ENCODE data around the gene ZNRF1. TPM values are rescaled to one million over a fixed set of nuclear protein-coding genes. Genes with fewer than 3 reads are reported as not detected.

ZNRF1 gene
- total RNA-seq, 1 experiment from 2014 or later: 48.2 TPM

DNA sequence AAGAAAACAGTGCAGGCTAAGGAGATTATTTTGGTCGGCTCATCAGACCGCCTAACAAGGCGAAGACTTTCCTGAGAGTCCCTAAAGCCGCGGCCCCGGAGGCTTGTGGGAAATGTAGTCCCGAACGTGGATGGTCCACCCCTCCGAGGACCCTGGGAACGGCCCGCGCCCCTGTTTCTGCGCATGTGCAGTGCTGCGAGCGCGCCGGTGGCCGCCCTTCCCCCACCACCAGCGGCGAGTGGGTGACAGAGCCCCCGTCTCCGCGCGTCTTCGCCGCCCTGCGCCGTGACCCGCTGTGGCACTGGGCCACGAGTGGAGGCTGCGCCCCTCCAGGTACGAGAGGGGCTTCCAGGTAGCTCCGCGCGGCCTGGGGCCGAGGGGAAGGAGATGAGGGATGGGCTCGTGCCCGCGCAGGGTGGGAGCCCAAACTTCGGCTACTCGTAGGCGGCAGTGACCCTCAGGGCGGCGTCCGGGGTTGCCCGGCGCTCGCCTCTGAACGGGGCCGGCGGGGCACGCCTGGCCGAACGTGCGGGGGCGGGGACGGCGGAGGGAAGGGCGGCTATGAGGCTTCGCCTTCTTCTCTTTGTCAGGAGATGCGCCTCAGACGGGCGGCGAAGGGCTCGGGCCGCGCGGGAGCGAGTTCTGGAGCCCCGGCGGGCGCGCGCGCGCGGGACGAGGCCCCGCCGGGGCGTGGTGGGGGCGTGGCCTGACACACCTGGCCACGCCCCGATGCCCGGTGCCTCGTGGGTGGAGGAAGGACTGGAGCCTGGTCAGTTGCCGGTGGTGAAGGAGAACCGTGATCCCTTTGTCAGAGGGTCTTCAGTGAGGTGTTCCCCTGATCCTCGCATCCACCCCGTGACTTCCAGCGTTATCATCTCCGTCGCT, 149.7 kb downstream of the ZNRF1 start, which contains the start of gene ZFP1:
TSS of gene ZFP1 (plus strand) at position 214 of the 885 bp plus-strand sequence. CDS start 4,428 bp downstream, outside the sequence.
- Histone ChIP-seq H3K79me2 (ENCODE audit: insufficient read depth, low read length) (peaks cover 39% of the 10 kb centered on the region), H2AFZ (ENCODE audit: low read depth, low read length, poor library complexity, severe bottlenecking) (peak within 1 kb of the TSS; percentile 97), H3K27me3 (ENCODE audit: insufficient read depth, low read length) (no peaks in the 10 kb centered on the region), H3K4me1 (ENCODE audit: control insufficient read depth in 1 of 2, insufficient read depth in 2 of 2, low read length in 2 of 2) (peaks cover 4 to 14% of the 10 kb centered on the region in 2 experiments; a peak in 3 of 4 replicates), H3K36me3 (ENCODE audit: control insufficient read depth in 1 of 2, insufficient read depth in 2 of 2, low read length in 2 of 2) (peaks cover 0 to 19% of the 10 kb centered on the region in 2 experiments; a peak in 2 of 4 replicates), H3K4me3 (replicated peaks in 1 of 2; ENCODE audit: low read depth in 1 of 2, low read length in 2 of 2) (peak within 1 kb of the TSS; percentile 71 to 75), H3K27ac (ENCODE audit: low read depth, low read length) (peak within 1 kb of the TSS; percentile 92), H3K4me2 (ENCODE audit: low read length) (peak within 1 kb of the TSS; percentile 98), H4K20me1 (ENCODE audit: insufficient read depth) (no peaks in the 10 kb centered on the region), H3K9ac (ENCODE audit: low read length) (peak within 1 kb of the TSS; percentile 82), H3K9me3 (ENCODE audit: control insufficient read depth in 1 of 2, insufficient read depth in 1 of 2, low read depth in 1 of 2, low read length in 2 of 2) (peaks cover 12 to 26% of the 10 kb centered on the region in 2 experiments; a peak in 2 of 4 replicates), H3K9me2 (ENCODE audit: insufficient read depth) (no peaks in the 10 kb centered on the region)
- intact Hi-C loops (cut with micrococcal nuclease): no loop called here
- ATAC-seq: peak; percentile 90
- RAD21 ChIA-PET (ENCODE audit: low non-redundant PET in 1 of 2, low total read pairs in 2 of 2, uncharacterized antibody in 2 of 2, unreplicated experiment in 2 of 2): no interaction called here
- BruUV-seq (replicated peaks): no TSS peak
- CTCF ChIA-PET: interaction anchor here (0.7 to 1.9 kb wide), 2 partner anchors 37 to 150 kb away, joined by 3 to 4 read pairs; partner anchors contain the start of gene ZNRF1
- DNase-seq (ENCODE audit: low read depth, low spot score): peak; percentile 86
- POLR2A ChIA-PET: no interaction called here
- TF ChIP-seq ZNF274 (IDR thresholded peaks at IDR 0.05; ENCODE audit: low read depth, low read length) (no peak), EGR1 (IDR thresholded peaks at IDR 0.05; ENCODE audit: low read depth) (peak; percentile 85), POLR2A (IDR thresholded peaks at IDR 0.05; ENCODE audit: borderline replicate concordance, extremely low read depth, insufficient read depth, insufficient read length) (peak; percentile 42), RAD21 (IDR thresholded peaks at IDR 0.05; ENCODE audit: low read depth) (0 out of 2 replicates have a peak, but pooled peaks have one; percentile 7), SIN3A (IDR thresholded peaks at IDR 0.05; ENCODE audit: low read depth) (peak; percentile 56; the same call in 1 of the 2 replicates), ZFX (IDR thresholded peaks at IDR 0.05) (peak; percentile 63; the same call in 1 of the 2 replicates), SRF (IDR thresholded peaks at IDR 0.05; ENCODE audit: low read depth) (no peak), POLR2AphosphoS5 (IDR thresholded peaks at IDR 0.05; ENCODE audit: low read depth, low read length) (peak; percentile 79), JUND (IDR thresholded peaks at IDR 0.05) (no peak), SP1 (IDR thresholded peaks at IDR 0.05; ENCODE audit: low read depth) (peak; percentile 83), TCF7L2 (IDR thresholded peaks at IDR 0.05; ENCODE audit: borderline replicate concordance, extremely low read depth, insufficient read depth, insufficient read length) (peak; percentile 78), CBX3 (IDR thresholded peaks at IDR 0.05; ENCODE audit: low read depth) (no peak), CEBPB (IDR thresholded peaks at IDR 0.05; ENCODE audit: low read depth) (no peak), EZH2 (IDR thresholded peaks at IDR 0.05) (no peak)
- TF ChIP-seq, protein P1, sequence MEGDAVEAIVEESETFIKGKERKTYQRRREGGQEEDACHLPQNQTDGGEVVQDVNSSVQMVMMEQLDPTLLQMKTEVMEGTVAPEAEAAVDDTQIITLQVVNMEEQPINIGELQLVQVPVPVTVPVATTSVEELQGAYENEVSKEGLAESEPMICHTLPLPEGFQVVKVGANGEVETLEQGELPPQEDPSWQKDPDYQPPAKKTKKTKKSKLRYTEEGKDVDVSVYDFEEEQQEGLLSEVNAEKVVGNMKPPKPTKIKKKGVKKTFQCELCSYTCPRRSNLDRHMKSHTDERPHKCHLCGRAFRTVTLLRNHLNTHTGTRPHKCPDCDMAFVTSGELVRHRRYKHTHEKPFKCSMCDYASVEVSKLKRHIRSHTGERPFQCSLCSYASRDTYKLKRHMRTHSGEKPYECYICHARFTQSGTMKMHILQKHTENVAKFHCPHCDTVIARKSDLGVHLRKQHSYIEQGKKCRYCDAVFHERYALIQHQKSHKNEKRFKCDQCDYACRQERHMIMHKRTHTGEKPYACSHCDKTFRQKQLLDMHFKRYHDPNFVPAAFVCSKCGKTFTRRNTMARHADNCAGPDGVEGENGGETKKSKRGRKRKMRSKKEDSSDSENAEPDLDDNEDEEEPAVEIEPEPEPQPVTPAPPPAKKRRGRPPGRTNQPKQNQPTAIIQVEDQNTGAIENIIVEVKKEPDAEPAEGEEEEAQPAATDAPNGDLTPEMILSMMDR (IDR thresholded peaks at IDR 0.05 in 2 of 3, conservative IDR thresholded peaks at IDR 0.05 in 1 of 3; ENCODE audit: borderline replicate concordance in 1 of 3, insufficient read depth in 1 of 3, low read depth in 2 of 3, low read length in 2 of 3): no peak
- TF ChIP-seq, protein P2, sequence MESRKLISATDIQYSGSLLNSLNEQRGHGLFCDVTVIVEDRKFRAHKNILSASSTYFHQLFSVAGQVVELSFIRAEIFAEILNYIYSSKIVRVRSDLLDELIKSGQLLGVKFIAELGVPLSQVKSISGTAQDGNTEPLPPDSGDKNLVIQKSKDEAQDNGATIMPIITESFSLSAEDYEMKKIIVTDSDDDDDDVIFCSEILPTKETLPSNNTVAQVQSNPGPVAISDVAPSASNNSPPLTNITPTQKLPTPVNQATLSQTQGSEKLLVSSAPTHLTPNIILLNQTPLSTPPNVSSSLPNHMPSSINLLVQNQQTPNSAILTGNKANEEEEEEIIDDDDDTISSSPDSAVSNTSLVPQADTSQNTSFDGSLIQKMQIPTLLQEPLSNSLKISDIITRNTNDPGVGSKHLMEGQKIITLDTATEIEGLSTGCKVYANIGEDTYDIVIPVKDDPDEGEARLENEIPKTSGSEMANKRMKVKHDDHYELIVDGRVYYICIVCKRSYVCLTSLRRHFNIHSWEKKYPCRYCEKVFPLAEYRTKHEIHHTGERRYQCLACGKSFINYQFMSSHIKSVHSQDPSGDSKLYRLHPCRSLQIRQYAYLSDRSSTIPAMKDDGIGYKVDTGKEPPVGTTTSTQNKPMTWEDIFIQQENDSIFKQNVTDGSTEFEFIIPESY (IDR thresholded peaks at IDR 0.05; ENCODE audit: extremely low read depth, insufficient replicate concordance, low read length): no peak
- TF ChIP-seq, protein P3, sequence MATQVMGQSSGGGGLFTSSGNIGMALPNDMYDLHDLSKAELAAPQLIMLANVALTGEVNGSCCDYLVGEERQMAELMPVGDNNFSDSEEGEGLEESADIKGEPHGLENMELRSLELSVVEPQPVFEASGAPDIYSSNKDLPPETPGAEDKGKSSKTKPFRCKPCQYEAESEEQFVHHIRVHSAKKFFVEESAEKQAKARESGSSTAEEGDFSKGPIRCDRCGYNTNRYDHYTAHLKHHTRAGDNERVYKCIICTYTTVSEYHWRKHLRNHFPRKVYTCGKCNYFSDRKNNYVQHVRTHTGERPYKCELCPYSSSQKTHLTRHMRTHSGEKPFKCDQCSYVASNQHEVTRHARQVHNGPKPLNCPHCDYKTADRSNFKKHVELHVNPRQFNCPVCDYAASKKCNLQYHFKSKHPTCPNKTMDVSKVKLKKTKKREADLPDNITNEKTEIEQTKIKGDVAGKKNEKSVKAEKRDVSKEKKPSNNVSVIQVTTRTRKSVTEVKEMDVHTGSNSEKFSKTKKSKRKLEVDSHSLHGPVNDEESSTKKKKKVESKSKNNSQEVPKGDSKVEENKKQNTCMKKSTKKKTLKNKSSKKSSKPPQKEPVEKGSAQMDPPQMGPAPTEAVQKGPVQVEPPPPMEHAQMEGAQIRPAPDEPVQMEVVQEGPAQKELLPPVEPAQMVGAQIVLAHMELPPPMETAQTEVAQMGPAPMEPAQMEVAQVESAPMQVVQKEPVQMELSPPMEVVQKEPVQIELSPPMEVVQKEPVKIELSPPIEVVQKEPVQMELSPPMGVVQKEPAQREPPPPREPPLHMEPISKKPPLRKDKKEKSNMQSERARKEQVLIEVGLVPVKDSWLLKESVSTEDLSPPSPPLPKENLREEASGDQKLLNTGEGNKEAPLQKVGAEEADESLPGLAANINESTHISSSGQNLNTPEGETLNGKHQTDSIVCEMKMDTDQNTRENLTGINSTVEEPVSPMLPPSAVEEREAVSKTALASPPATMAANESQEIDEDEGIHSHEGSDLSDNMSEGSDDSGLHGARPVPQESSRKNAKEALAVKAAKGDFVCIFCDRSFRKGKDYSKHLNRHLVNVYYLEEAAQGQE (IDR thresholded peaks at IDR 0.05; ENCODE audit: low read depth): no peak
- TF ChIP-seq, protein P4, sequence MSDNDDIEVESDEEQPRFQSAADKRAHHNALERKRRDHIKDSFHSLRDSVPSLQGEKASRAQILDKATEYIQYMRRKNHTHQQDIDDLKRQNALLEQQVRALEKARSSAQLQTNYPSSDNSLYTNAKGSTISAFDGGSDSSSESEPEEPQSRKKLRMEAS (IDR thresholded peaks at IDR 0.05): peak; percentile 65
- TF ChIP-seq, protein P5, sequence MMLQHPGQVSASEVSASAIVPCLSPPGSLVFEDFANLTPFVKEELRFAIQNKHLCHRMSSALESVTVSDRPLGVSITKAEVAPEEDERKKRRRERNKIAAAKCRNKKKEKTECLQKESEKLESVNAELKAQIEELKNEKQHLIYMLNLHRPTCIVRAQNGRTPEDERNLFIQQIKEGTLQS (IDR thresholded peaks at IDR 0.05): no peak
